GM18520 (cell line): ENCODE results near the gene PTGIS.

Experiments
- ATAC-seq: cut with Tn5 transposase; IDR thresholded peaks from one replicate; pipeline ENCODE4 v1.9.1; 2021; ENCODE audit not compliant: unreplicated experiment

Gene PTGIS

DNA sequence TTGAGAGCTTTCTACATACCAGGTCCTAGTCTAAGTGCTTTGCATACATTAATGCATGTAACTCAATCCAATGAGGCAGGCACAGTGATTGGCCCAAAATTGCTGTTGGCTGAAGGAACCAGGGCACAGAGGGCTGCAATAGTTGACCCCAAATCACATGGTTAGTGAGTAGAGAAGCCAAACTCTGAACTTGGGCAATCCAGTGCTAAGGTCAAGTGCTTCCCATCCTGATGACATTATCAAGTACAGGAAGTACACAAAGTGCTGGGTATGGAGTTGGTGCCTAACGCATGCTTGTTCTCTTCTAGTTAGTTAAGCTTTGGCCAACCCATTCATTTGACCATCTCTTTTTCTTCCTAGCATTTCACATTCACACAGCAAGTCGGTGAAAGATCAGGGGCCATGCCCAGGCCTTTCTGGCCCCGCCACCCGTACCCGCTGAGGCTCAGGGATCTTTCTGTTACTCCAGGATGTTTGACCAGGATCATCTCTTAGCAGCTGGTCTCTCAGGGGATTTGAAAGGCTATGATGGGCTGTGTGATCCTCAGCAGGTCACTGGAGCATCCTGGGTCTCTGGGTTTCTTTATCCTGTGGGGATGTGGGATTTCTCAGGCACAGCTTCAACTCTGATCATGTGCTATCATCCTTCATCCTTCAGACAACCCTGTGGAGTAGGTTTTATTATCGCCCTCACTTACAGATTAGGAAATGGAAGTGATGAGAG, 92.5 kb downstream of the PTGIS start:
- ATAC-seq: no peak

DNA sequence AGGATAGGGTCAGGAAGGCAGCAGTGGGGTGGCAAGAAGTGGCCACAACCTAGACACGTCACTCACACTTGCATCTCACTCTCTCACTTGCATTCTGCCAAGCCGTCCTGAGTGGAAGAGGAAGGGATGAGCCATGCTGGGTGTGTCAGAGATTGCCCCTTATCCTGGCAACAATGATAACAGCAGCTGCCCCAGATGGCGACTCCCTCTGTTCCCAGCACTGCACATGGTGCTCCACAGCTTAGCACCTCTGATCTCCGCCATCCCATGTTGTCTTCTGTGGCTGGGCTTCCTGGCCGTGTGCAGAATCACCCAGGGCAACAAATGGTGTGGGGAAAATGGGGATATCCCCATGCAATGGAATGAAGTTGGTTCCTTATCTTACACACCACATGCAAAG, 96.5 kb downstream of the PTGIS start:
- ATAC-seq: no peak

DNA sequence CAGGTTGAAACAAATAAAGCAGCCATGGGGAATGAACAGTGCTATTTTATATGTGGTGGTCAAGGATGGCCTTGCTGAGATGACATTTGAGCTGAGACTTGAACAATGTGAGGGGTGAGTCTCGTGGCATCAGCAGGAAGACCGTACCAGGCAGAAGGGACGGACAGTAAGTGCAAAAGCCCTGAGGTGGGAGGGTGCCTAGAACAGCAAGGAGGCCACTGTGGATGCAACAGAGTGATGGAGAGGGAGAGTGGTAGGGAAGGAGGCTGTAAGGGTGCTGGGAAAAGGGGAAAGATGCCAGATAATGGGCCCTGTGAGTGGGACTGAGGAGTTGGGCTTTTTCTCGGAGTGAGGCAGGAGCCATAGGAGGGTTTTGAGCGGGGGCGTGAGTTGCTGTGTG, 97.0 kb downstream of the PTGIS start:
- ATAC-seq: no peak

DNA sequence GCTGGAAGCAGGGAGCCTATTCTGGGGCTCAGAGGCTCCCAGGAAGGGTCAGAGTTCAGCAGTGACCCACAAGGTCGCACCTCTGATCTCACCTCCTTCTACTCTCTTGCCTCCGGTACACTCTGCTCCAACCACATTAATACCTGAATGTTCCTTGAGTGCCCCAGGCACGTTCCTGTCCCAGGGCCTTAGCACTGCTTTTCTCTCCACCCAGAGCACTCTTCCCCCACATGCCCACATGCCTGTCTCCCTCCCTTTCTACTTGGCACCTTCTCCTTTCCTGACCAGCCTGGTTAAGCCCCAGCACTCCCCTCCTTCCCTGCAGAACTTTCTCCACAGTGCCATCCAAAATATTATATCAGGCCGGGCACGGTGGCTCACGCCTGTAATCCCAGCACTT, 98.9 kb downstream of the PTGIS start:
- ATAC-seq: no peak

DNA sequence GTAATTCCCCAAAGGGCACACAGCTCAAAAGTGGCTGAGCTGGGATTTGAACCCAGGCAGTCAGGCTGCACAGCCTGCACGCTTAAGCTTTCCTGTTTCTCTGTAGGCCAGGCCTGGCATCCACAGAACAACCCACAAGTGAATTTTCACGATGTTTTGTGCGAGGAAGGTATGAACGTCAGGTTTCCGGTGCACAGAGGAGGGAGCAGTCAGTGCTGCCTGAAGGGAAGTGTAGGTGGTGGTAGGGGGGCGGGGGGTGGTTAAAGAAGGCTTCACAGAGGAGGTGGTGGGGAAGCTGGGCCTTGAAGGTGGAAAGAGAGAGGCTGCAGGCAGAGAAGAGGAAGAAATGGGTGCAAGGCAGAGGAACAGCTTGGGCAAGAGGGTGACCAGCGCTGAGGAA, 99.5 kb downstream of the PTGIS start:
- no peak for ATAC-seq

DNA sequence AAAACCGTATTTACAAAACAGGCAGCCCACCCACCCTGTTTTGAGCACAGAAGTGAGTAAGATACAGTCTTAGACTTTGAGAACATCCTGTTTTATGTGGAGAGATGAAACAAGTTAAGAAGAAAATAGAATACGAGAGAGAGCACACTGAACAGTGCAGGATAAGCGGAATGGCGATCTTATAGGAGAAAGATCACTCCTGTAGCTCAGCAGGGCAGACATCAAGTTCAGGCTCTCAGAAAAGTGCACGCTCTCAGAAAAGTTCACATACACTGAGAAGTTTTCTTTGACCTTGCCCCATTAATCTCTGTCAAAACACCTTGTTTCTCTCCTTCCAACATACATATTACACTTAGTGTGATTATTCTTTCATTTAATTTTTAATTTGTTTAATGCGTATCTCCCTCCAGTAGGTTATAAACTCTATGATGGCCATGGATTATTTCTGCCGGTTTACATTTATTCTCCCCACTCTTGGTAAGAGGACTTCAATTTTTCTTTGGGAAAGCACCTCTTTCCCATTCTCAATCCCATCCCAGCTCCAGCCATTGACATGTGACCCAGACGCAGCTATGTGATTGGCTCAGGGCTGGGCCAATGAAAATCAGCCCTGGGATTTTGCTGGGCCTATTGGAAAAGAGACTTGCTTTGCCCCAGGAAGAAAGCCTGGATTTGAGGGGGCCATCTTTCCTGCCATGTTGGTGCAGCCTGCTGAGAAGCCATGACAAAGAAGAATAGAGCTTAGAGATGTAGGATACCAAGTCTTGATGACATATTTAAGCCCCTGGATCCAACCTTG, 101.6 kb downstream of the PTGIS start:
- no peak for ATAC-seq

DNA sequence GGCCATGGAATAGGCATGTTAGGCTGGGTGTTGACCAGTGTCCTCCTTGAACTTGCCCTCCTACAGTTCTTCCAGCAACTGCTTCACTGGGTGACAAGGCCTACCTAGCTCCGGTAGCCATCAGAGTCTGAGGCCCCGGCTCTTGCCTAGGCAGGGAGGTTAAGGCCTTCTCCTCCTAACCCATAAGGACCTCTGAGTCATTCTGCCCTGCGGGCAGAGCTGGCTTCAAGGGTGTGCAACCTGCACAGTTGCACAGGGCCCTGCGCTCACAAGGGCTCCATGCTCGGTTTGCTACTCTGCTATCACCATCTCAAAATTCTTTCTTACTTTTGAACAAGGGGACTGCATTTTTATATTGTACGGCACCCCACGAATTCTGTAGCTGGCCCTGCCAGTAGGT, 103.4 kb downstream of the PTGIS start:
- ATAC-seq: no peak

DNA sequence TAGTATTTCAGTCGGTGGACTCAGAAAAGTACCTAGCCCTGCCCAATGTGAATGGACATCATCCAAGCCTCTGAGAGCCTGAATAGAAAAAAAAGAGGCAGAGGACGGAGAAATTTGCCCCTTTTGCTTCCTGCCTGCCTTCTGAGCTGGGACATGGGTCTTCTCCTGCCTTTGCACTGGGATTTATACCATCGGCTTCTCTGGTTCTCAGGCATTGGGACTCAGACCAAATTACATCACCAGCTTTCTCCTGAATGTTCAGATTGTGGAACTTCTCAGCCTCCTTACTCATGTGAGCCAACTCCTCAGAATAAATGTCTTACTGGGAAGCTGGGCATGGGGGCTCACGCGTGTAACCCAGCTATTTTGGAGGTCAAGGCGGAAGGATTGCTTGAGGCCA, 105.3 kb downstream of the PTGIS start:
- no peak for ATAC-seq

DNA sequence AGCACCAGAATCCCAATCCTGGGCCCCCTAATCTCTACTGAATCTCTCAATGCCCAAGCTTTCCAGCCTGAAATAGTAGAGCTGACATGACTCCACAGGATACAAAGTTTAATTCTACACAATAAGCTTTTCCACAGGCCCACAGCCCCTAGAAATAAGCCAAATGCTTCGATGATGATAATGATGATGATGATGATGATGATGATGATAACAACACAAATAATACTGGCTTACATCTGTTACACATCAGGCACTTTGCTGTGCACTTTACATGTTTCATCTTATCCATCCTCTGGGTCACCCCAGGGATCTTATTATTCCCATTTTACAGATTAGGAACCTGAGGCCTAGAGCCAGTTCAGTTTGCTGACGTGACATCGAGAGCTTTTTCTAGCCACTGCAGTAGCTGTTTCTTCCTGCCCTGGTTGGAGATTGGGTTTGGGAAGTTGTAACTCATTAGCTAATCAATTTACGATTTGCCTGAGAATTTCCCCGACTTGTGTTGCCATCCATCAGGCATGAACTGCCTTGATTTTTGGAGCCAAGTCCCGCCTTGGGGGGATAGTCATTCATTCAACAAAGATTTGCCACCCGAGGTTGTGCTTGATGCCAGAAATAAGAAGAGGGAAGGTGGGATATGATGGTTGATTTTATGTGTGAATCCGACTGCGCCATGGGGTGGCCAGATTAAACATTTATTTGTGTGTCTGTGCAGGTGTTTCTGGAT, 105.9 kb downstream of the PTGIS start:
- ATAC-seq: no peak

DNA sequence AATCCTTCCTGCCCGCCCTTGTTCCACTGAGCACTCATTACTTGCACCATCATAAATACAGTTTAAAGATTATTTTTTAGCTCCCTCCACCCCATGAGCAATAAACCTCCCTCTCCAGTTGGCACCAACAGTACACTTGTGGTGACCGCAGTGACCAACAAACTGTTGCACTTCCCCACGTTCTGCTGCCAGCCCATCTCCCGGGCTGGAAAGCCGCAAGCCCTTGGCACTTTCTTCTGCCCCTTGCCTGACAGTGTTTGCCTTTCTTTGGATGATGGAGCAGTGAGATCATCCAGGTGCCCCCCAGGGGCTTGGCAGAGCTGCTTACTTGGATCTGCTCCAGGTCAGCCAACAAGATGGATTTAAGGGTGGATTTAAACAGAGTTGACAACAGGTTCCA, 107.0 kb downstream of the PTGIS start:
- no peak for ATAC-seq

DNA sequence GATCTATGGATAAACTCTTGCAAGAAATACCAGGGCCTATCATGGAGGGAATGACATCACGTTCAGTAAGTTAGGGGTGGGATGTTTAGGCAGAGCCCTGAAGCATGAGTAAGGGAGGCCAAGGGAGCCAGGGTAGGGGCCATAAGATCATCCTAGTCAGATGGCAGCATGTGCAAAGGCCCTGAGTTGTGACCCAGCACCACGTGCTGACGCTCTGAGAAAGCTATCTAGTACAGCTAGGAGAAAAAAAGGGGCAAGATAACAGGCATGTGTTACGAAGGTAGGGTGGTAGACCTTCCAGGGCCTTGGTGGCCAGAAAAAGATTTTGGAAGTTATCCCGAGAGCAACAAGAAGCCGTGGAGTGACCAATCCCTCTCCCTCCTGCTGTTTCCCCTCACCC, 107.8 kb downstream of the PTGIS start:
- ATAC-seq: no peak

DNA sequence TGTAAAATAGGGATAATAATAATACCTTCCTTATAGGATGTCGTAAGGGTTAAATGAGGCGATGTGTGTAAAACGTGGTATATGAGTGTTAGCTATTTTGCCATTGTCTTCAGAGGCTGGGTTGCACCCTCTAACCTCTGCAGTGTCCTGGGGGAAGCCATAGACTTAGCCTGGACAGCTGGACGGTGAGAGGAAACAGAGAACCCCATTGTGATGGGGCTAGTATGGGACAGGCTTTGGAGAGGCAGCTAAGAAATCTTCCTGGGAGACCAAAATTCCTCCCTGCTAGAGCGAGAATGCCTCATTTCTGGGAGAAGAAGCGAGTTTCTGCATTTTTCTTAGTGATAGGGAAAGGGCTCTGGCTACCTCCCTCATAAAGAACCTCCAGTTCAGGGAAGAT, 108.3 kb downstream of the PTGIS start:
- no peak for ATAC-seq

DNA sequence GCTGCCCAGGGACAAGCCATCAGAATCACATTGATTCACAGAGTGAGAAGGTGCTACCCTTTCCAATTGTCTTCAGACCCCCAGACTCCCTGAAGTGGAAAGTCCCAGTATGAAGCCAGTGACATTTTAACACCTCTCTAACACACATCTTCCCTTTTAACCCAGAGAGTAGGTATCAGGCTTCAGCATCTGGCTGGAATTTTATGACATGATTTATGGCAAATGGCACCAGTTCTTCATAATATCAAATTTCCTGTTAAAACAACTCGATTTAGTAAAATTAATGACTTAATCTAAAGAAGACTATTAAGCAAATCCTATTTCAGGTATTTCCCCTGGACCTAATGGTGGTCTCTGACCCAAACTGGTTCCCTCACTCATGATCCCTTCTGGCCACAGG, 110.5 kb downstream of the PTGIS start:
- no peak for ATAC-seq

DNA sequence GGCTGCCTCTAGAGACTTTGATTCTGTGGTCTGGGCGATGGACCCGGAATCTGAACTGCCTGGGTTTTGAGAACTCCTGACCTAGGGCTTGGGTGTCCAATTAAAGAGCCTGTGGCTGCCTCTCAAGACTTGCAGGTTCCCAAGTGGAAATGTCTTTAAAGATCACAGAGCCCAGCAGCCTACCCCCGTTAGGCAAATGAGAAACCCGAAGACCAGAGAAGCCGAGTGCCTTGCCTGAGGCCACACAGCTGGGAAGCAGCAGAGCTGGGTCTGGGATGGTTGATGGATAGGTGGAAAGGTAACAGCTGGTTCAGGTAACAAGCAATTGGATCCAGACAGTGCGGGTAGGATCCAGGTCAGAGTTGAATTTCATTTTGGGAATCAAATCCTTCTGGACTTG, 111.3 kb downstream of the PTGIS start:
- ATAC-seq: no peak

DNA sequence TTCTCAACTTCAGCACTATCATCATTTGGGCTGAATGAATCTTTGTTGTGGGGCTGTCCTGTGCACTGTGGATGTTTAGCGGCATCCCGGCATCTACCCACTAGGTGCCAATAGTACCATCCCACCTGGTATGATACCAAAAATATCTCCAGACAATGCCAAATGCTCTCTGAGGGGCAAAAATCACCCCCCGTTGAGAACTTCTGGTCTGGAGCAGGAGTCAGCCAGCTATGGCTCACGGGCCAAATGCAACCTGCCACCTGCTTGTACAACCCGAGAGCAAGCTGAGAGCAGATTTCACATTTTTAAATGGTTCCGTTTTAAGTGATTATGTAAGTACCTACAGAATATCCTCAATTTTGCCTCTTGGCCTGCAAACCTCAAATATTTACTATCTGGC, 112.2 kb downstream of the PTGIS start:
- ATAC-seq: no peak
